HG03060 (cell line): ENCODE measurements around the gene EGFR.

Experiments used
- ATAC-seq: cut with Tn5 transposase; IDR thresholded peaks from one replicate; pipeline ENCODE4 v1.9.1; 2021; ENCODE audit warnings: low read depth, moderate number of reproducible peaks; ENCODE audit not compliant: unreplicated experiment

Gene EGFR

GRCh38 chr7:55178292-55178862 lies 159.6 kb downstream of the EGFR start:
- no peak for ATAC-seq

- ATAC-seq = no peak
Measured at GRCh38 chr7:55178863-55179773, 160.3 kb downstream of the EGFR start.

GRCh38 chr7:55179931-55180682 lies 161.3 kb downstream of the EGFR start:
- ATAC-seq = no peak

- no peak for ATAC-seq
Measured at GRCh38 chr7:55180963-55181542, 162.2 kb downstream of the EGFR start.

- ATAC-seq = no peak
Measured at GRCh38 chr7:55181762-55182161, 162.9 kb downstream of the EGFR start.

- no peak for ATAC-seq
Measured at GRCh38 chr7:55183897-55184296, 165.1 kb downstream of the EGFR start.

GRCh38 chr7:55185321-55185802 lies 166.5 kb downstream of the EGFR start:
- ATAC-seq = no peak

GRCh38 chr7:55185941-55186609 lies 167.3 kb downstream of the EGFR start:
- ATAC-seq = no peak

GRCh38 chr7:55187701-55188491 lies 169.1 kb downstream of the EGFR start:
- no peak for ATAC-seq

- no peak for ATAC-seq
Measured at GRCh38 chr7:55188590-55189138, 169.8 kb downstream of the EGFR start.

GRCh38 chr7:55189146-55189766 lies 170.4 kb downstream of the EGFR start:
- ATAC-seq = no peak

GRCh38 chr7:55189878-55190436 lies 171.1 kb downstream of the EGFR start:
- no peak for ATAC-seq

GRCh38 chr7:55190511-55191160 lies 171.8 kb downstream of the EGFR start:
- no peak for ATAC-seq

- ATAC-seq = no peak
Measured at GRCh38 chr7:55191161-55191925, 172.5 kb downstream of the EGFR start.

GRCh38 chr7:55191926-55192692 lies 173.3 kb downstream of the EGFR start:
- no peak for ATAC-seq

- no peak for ATAC-seq
Measured at GRCh38 chr7:55192723-55193122, 173.9 kb downstream of the EGFR start.
